B cell (primary cell): ENCODE results near the gene MR1. TPM values are rescaled to one million over a fixed set of nuclear protein-coding genes. Genes with fewer than 3 reads are reported as not detected.

Experiments
- ATAC-seq: fragments of 200-7000 bp; cut with Tn5 transposase; one replicate; pipeline ENCODE4 v1.10.0; 2021; ENCODE audit warnings: low read depth, mild to moderate bottlenecking, moderate number of reproducible peaks, moderate library complexity
- CTCF ChIA-PET: fragments of 350-600 bp; sonication (Branson Sonifier 250); formaldehyde crosslinking; loops from one replicate; lab custom pipeline; 2021; ENCODE audit warnings: antibody characterized with exemption, inconsistent platforms; lab: Charles Lee
- POLR2A ChIA-PET: fragments of 350-600 bp; sonication (Branson Sonifier 250); formaldehyde crosslinking; loops from one replicate; lab custom pipeline; 2021; ENCODE audit warnings: antibody characterized with exemption; lab: Charles Lee
- DNase-seq: peaks from one replicate; pipeline ENCODE4 v3.0.0; 2013
- H2AFZ ChIP-seq: 2 replicates; pipeline ENCODE4 v1.6.1; 2012; ENCODE audit warnings: mild to moderate bottlenecking, low read depth, low read length; ENCODE audit not compliant: insufficient read depth, poor library complexity, severe bottlenecking
- H3K27ac ChIP-seq, 2 donors: 1 replicate in 1 of 2; 2 replicates in 1 of 2; pipeline ENCODE4 v1.5.1; 2012 to 2013; ENCODE audit warnings: low read length in 2 of 2, mild to moderate bottlenecking in 2 of 2, moderate library complexity in 1 of 2
- H3K27me3 ChIP-seq, 4 experiments: fragments of 200-600 bp in 1 of 4; sonication (generic) in 1 of 4; replicated peaks in 1 of 4; 1 replicate in 2 of 4; 2 replicates in 2 of 4; pipeline versions ENCODE4 v1.6.1 to v1.7.0; 2013 to 2016; ENCODE audit warnings: low read length in 3 of 4, mild to moderate bottlenecking in 2 of 4, mixed read lengths in 1 of 4, moderate library complexity in 1 of 4; ENCODE audit not compliant: insufficient read depth in 4 of 4, control insufficient read depth in 3 of 4; ENCODE audit errors: control extremely low read depth in 1 of 4
- H3K36me3 ChIP-seq, 2 experiments: replicated peaks in 1 of 2; 1 replicate in 1 of 2; 2 replicates in 1 of 2; pipeline versions ENCODE4 v1.6.1 to v1.7.1; 2013; ENCODE audit warnings: low read length in 1 of 2; ENCODE audit not compliant: insufficient read depth in 2 of 2, control insufficient read depth in 1 of 2; ENCODE audit errors: control extremely low read depth in 1 of 2, extremely low read depth in 1 of 2
- H3K4me1 ChIP-seq, 2 donors: fragments of 200-600 bp in 1 of 2; sonication (generic) in 1 of 2; 1 replicate in 1 of 2; 2 replicates in 1 of 2; pipeline versions ENCODE4 v1.5.1 to v1.6.1; 2013 to 2017; ENCODE audit warnings: low read length in 2 of 2; ENCODE audit not compliant: control insufficient read depth in 2 of 2, insufficient read depth in 2 of 2
- H3K4me2 ChIP-seq: replicated peaks from 2 replicates; pipeline ENCODE3; 2012; ENCODE audit warnings: mild to moderate bottlenecking, low read depth, low read length; ENCODE audit not compliant: poor library complexity, severe bottlenecking
- H3K4me3 ChIP-seq, 5 experiments: fragments of 200-600 bp in 1 of 5; sonication (generic) in 1 of 5; 1 replicate in 3 of 5; 2 replicates in 2 of 5; pipeline versions ENCODE4 v1.5.1 to v1.7.0; 2011 to 2016; ENCODE audit warnings: low read length in 4 of 5, mild to moderate bottlenecking in 4 of 5, low read depth in 2 of 5, control low read depth in 1 of 5, moderate library complexity in 1 of 5; ENCODE audit not compliant: insufficient read depth in 1 of 5; ENCODE audit errors: control extremely low read depth in 1 of 5, extremely low read depth in 1 of 5
- H3K79me2 ChIP-seq: fragments of 200-600 bp; sonication (generic); one replicate; pipeline ENCODE4 v1.6.0; 2016; ENCODE audit warnings: low read length; ENCODE audit not compliant: control insufficient read depth, insufficient read depth
- H3K9ac ChIP-seq: fragments of 200-600 bp; sonication (generic); 2 replicates; pipeline ENCODE4 v1.6.1; 2017; ENCODE audit warnings: mild to moderate bottlenecking, low read length, moderate library complexity
- H3K9me3 ChIP-seq, 3 donors: one replicate each; pipeline versions ENCODE4 v1.6.1 to v1.7.1; 2013; ENCODE audit warnings: low read length in 2 of 3; ENCODE audit not compliant: control insufficient read depth in 2 of 3, insufficient read depth in 1 of 3; ENCODE audit errors: control extremely low read depth in 1 of 3
- H4K20me1 ChIP-seq: 2 replicates; pipeline ENCODE4 v1.6.0; 2012; ENCODE audit warnings: mild to moderate bottlenecking, low read length; ENCODE audit not compliant: insufficient read depth, control insufficient read depth, poor library complexity, severe bottlenecking
- H3K27ac Mint-ChIP-seq: one replicate; pipeline ENCODE4 v1.8.0; 2021; ENCODE audit warnings: mixed read lengths
- H3K27me3 Mint-ChIP-seq: one replicate; pipeline ENCODE4 v1.8.0; 2021; ENCODE audit warnings: mixed read lengths
- H3K4me1 Mint-ChIP-seq: one replicate; pipeline ENCODE4 v1.8.0; 2021; ENCODE audit warnings: mixed read lengths
- H3K4me3 Mint-ChIP-seq: one replicate; pipeline ENCODE4 v1.8.0; 2021; ENCODE audit warnings: mixed read lengths
- H3K9me3 Mint-ChIP-seq: one replicate; pipeline ENCODE4 v1.8.0; 2022; ENCODE audit warnings: mixed read lengths; ENCODE audit not compliant: insufficient read depth
- EZH2 ChIP-seq: IDR thresholded peaks from 2 replicates; pipeline ENCODE4 v1.6.1; 2012; ENCODE audit warnings: borderline replicate concordance, low read depth, mild to moderate bottlenecking, moderate library complexity, low read length; ENCODE audit not compliant: insufficient read depth, poor library complexity, severe bottlenecking
- WGBS: methylation state at CpG from one replicate; pipeline ENCODE4 v1.1.5; 2013; ENCODE audit warnings: missing lambda C conversion rate; ENCODE audit not compliant: insufficient coverage; 5-methylcytosine and 5-hydroxymethylcytosine counted together
- intact Hi-C: fragments of 100-400 bp; cut with micrococcal nuclease; formaldehyde crosslinking; loops from one replicate; pipeline ENCODE4 v1.10.0; 2022
- polyA plus RNA-seq: library from polyadenylated mRNA; depleted of rRNA; stranded (reverse); fragments of >200 nt; gene quantifications from 2 replicates; pipeline ENCODE4 v1.2.3, GENCODE V29; 2012
- total RNA-seq, 2 donors: library from RNA; stranded (reverse); fragments of 120-200 nt in 1 of 2; gene quantifications; 1 replicate in 1 of 2; 2 replicates in 1 of 2; pipeline versions ENCODE4 v1.2.3 to v1.2.4, GENCODE V29; 2013 to 2022
- TF ChIP-seq, protein P1 (sequence below): fragments of 200-600 bp; IDR thresholded peaks from one replicate; pipeline ENCODE4 v1.8.0; 2022; ENCODE audit warnings: antibody characterized with exemption, mild to moderate bottlenecking

MR1 gene
- total and polyA plus RNA-seq, 2 donors (not counting 1 experiment from before 2014, with no cell fraction given) = 9.5 to 28.2 TPM

DNA sequence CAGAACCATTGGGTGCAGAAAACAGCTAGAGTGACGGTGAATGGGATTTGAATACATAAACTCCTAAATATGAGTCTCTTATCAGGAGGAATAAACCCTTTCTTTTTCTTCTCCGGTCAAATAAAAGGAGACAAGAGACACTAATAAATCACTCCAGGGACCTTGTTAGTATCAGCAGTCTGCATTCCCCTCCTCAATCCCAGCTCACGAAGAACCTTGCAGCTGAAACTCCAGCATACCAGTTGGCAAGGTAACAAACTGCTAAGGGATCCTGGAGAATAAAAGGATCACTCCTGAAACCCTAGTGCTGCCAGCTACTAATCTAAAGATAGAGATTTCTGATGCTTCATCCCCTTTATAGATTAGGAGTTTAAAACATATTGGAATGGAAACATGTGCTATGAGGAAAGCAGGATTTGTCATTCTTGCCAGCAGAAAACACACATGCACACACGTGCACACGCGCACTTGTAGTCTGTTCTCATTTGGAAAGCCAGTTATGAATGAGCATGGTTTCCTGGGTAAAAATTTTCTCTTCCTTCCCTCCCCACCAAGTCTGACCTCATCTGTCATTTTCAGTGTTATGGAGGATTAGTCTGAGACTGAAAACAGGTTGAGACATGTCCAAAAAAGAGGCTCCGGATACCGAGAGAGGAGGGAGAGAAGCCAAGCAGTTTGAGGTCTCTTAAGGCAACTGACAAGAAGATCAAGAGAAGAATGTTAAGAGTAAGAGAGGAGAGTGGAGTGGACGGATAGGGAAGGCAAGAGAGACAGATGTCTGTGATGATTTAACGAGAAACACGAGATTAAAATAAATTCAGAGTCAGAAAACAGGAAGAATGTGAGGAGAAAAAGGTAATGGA is 65.6 kb downstream of the MR1 start:
- H3K4me3 ChIP-seq = no peak overlapping the region

More for the DNA sequence above, 65.6 kb downstream of the MR1 start:
- Histone ChIP-seq H4K20me1 (peaks cover 8% of the 10 kb centered on the region), H3K4me2 (peak overlapping the region; percentile 51), H2AFZ (peak overlapping the region; percentile 30), H3K79me2 (peaks cover 8% of the 10 kb centered on the region), H3K36me3 (peaks cover 0 to 17% of the 10 kb centered on the region in 2 experiments), H3K9ac (peak overlapping the region; percentile 12), H3K4me1 (peaks cover 24 to 26% of the 10 kb centered on the region in 2 donors), H3K27ac (no peak overlapping the region), H3K9me3 (no peaks in the 10 kb centered on the region), H3K27me3 (no peaks in the 10 kb centered on the region)
- ChIA-PET CTCF (interaction anchor here (1.0 to 7.7 kb wide), 6 partner anchors 7 to 237 kb away, joined by 3 to 51 read pairs (median 3); no protein-coding TSS in a partner anchor), POLR2A (interaction anchor here (1.9 kb wide), 1 partner anchor 9 kb away, joined by 13 read pairs; no protein-coding TSS in a partner anchor)
- H3K4me1 Mint-ChIP-seq = peaks cover 53% of the 10 kb centered on the region
- WGBS = 29% methylated on average over 4 of the region's 11 CpGs
- peak overlapping the region; percentile 28 for H3K4me3 Mint-ChIP-seq
- ATAC-seq (no peak), DNase-seq (no peak)
- no peaks in the 10 kb centered on the region for H3K9me3 Mint-ChIP-seq
- intact Hi-C loops = loop anchor here (10.0 kb wide), 1 partner anchor 1145 kb away; the partner anchor contains the start of gene CEP350
- no peaks in the 10 kb centered on the region for H3K27me3 Mint-ChIP-seq
- TF ChIP-seq, protein P1, sequence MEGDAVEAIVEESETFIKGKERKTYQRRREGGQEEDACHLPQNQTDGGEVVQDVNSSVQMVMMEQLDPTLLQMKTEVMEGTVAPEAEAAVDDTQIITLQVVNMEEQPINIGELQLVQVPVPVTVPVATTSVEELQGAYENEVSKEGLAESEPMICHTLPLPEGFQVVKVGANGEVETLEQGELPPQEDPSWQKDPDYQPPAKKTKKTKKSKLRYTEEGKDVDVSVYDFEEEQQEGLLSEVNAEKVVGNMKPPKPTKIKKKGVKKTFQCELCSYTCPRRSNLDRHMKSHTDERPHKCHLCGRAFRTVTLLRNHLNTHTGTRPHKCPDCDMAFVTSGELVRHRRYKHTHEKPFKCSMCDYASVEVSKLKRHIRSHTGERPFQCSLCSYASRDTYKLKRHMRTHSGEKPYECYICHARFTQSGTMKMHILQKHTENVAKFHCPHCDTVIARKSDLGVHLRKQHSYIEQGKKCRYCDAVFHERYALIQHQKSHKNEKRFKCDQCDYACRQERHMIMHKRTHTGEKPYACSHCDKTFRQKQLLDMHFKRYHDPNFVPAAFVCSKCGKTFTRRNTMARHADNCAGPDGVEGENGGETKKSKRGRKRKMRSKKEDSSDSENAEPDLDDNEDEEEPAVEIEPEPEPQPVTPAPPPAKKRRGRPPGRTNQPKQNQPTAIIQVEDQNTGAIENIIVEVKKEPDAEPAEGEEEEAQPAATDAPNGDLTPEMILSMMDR = no peak
- TF ChIP-seq EZH2 = no peak
- H3K27ac Mint-ChIP-seq = peak overlapping the region; percentile 11
